CD4-positive, alpha-beta T cell (primary cell): ENCODE measurements around the gene GALE. TPM values are rescaled to one million over a fixed set of nuclear protein-coding genes. Genes with fewer than 3 reads are reported as not detected.
A peak's percentile ranks its signal among the peaks of the same experiment; 100 is the strongest.

Experiments
- ATAC-seq: fragments of 200-7000 bp; cut with Tn5 transposase; one replicate; pipeline ENCODE4 v1.10.0; 2022; ENCODE audit warnings: mild to moderate bottlenecking; ENCODE audit not compliant: poor library complexity
- CTCF ChIA-PET: fragments of 350-600 bp; sonication (Branson Sonifier 250); formaldehyde crosslinking; loops from one replicate; lab custom pipeline; 2021; ENCODE audit warnings: antibody characterized with exemption, inconsistent platforms; lab: Charles Lee
- POLR2A ChIA-PET: fragments of 350-600 bp; sonication (Branson Sonifier 250); formaldehyde crosslinking; loops from one replicate; lab custom pipeline; 2021; ENCODE audit warnings: antibody characterized with exemption, inconsistent platforms; lab: Charles Lee
- DNase-seq, 14 experiments: peaks; one replicate each; pipeline ENCODE4 v3.0.0-alpha.2; 2013 to 2020; ENCODE audit warnings: mixed read lengths in 2 of 14
- H3K27ac ChIP-seq, 2 donors: one replicate each; pipeline versions ENCODE4 v1.5.1 to v1.7.0; 2013; ENCODE audit warnings: low read length in 2 of 2, low read depth in 1 of 2, mild to moderate bottlenecking in 1 of 2
- H3K27me3 ChIP-seq, 2 experiments: 1 replicate in 1 of 2; 2 replicates in 1 of 2; pipeline versions ENCODE4 v1.6.1 to v1.7.0; 2013; ENCODE audit warnings: low read length in 2 of 2, control low read depth in 1 of 2, mild to moderate bottlenecking in 1 of 2, moderate library complexity in 1 of 2; ENCODE audit not compliant: insufficient read depth in 2 of 2, control insufficient read depth in 1 of 2
- H3K36me3 ChIP-seq: one replicate; pipeline ENCODE4 v1.6.1; 2013; ENCODE audit warnings: low read length, control low read depth; ENCODE audit not compliant: insufficient read depth
- H3K4me1 ChIP-seq: one replicate; pipeline ENCODE4 v1.6.1; 2013; ENCODE audit warnings: low read length, control low read depth; ENCODE audit not compliant: insufficient read depth
- H3K4me3 ChIP-seq: one replicate; pipeline ENCODE4 v1.5.1; 2013; ENCODE audit warnings: mild to moderate bottlenecking, low read length, moderate library complexity
- H3K9me3 ChIP-seq, 2 experiments: 1 replicate in 1 of 2; 2 replicates in 1 of 2; pipeline versions ENCODE4 v1.6.1 to v1.7.0; 2013; ENCODE audit warnings: low read length in 2 of 2, mild to moderate bottlenecking in 2 of 2, control low read depth in 1 of 2, moderate library complexity in 1 of 2; ENCODE audit not compliant: control insufficient read depth in 1 of 2, insufficient read depth in 1 of 2
- H3K27ac Mint-ChIP-seq: one replicate; pipeline ENCODE4 v1.8.0; 2020; ENCODE audit warnings: mixed read lengths
- H3K27me3 Mint-ChIP-seq: one replicate; pipeline ENCODE4 v1.8.0; 2021; ENCODE audit warnings: mixed read lengths
- H3K36me3 Mint-ChIP-seq: one replicate; pipeline ENCODE4 v1.8.0; 2021; ENCODE audit warnings: low read depth, mixed read lengths
- H3K4me1 Mint-ChIP-seq: one replicate; pipeline ENCODE4 v1.8.0; 2021; ENCODE audit warnings: low read depth, mixed read lengths
- H3K4me3 Mint-ChIP-seq: one replicate; pipeline ENCODE4 v1.8.0; 2020; ENCODE audit warnings: mild to moderate bottlenecking, mixed read lengths
- H3K9me3 Mint-ChIP-seq: one replicate; pipeline ENCODE4 v1.8.0; 2020; ENCODE audit warnings: mixed read lengths
- CTCF ChIP-seq: fragments of 200-600 bp; IDR thresholded peaks from one replicate; pipeline ENCODE4 v1.8.0; 2022; ENCODE audit warnings: antibody characterized with exemption, mild to moderate bottlenecking
- intact Hi-C, 2 experiments: fragments of 100-400 bp; cut with DNase I in 1 of 2; cut with micrococcal nuclease in 1 of 2; formaldehyde crosslinking; loops; one replicate each; pipeline versions ENCODE4 v1.15.1 to v1.9.0; 2023 to 2025; cut with DNase I, micrococcal nuclease
- total RNA-seq, 174 experiments: library from RNA in 2 of 174; stranded (reverse) in 2 of 174; gene quantifications; one replicate each; pipeline ENCODE4 v1.2.3 and lab custom pipeline; 2021 to 2026

The GALE gene
- total RNA-seq, 2 experiments from 2014 or later: 5.4 to 6.9 TPM

- peaks cover 18% of the 10 kb centered on the region for H3K36me3 ChIP-seq
- peak within 1 kb of the TSS; percentile 81 to 89 for H3K27ac ChIP-seq
- ChIA-PET CTCF (interaction anchor here (0.7 to 1.5 kb wide), 2 partner anchors 33 to 87 kb away, joined by 3 to 5 read pairs; no protein-coding TSS in a partner anchor), POLR2A (interaction anchor here (0.6 to 3.4 kb wide), 14 partner anchors 13 to 434 kb away, joined by 3 to 28 read pairs (median 4); partner anchors contain the start of genes ELOA, GALE, HMGCL and HNRNPR)
- peaks cover 46% of the 10 kb centered on the region for H3K4me1 Mint-ChIP-seq
- DNase-seq (peak; percentile 58 to 94 (median 78)), ATAC-seq (peak; percentile 80)
- H3K9me3 ChIP-seq: no peaks in the 10 kb centered on the region
- intact Hi-C loops: loop anchor here (1.0 to 5.0 kb wide), 3 partner anchors 13 to 36 kb away; partner anchors contain the start of genes ELOA (in 1 of the 2), GALE (in 1 of the 2) and LYPLA2 (in 1 of the 2)
- H3K27me3 Mint-ChIP-seq: no peaks in the 10 kb centered on the region
- no peak for TF ChIP-seq CTCF
- H3K4me3 ChIP-seq: peak within 1 kb of the TSS; percentile 80
- no peaks in the 10 kb centered on the region for H3K27me3 ChIP-seq
- H3K9me3 Mint-ChIP-seq: no peaks in the 10 kb centered on the region
- peaks cover 34% of the 10 kb centered on the region for H3K4me1 ChIP-seq
- peak within 1 kb of the TSS; percentile 98 for H3K27ac Mint-ChIP-seq
- peaks cover 31% of the 10 kb centered on the region for H3K36me3 Mint-ChIP-seq
- H3K4me3 Mint-ChIP-seq: peak within 1 kb of the TSS; percentile 92
Observed at GRCh38 chr1:23777979-23778814, 22.4 kb downstream of the GALE start, which contains the start of gene PITHD1. TSS of gene PITHD1 (plus strand) at chr1:23778418. CDS start at chr1:23778516, 98 bp downstream.

- H3K36me3 Mint-ChIP-seq: peaks cover 29% of the 10 kb centered on the region
- Histone ChIP-seq H3K4me3 (no peak overlapping the region), H3K36me3 (peaks cover 10% of the 10 kb centered on the region), H3K4me1 (peaks cover 36% of the 10 kb centered on the region), H3K27me3 (no peaks in the 10 kb centered on the region), H3K9me3 (no peaks in the 10 kb centered on the region), H3K27ac (no peak overlapping the region)
- peak overlapping the region; percentile 98 for H3K27ac Mint-ChIP-seq
- ChIA-PET CTCF (interaction anchor here (1.2 kb wide), 1 partner anchor 34 kb away, joined by 4 read pairs; no protein-coding TSS in a partner anchor), POLR2A (interaction anchor here (1.0 kb wide), 1 partner anchor 15 kb away, joined by 3 read pairs; no protein-coding TSS in a partner anchor)
- intact Hi-C loops: loop anchor here in 1 of 2 experiments (5.0 kb wide), 1 partner anchor 34 kb away; the partner anchor contains the start of gene ELOA
- no peak for TF ChIP-seq CTCF
- H3K9me3 Mint-ChIP-seq: no peaks in the 10 kb centered on the region
- peak overlapping the region; percentile 38 for H3K4me3 Mint-ChIP-seq
- ATAC-seq (no peak), DNase-seq (no peak)
- H3K4me1 Mint-ChIP-seq: peaks cover 47% of the 10 kb centered on the region
- no peaks in the 10 kb centered on the region for H3K27me3 Mint-ChIP-seq
Observed at GRCh38 chr1:23776217-23776616, 24.3 kb downstream of the GALE start.

GRCh38 chr1:23774174-23774880 lies 26.2 kb downstream of the GALE start:
- H3K4me3 Mint-ChIP-seq: no peak overlapping the region
- no peaks in the 10 kb centered on the region for H3K9me3 Mint-ChIP-seq
- Histone ChIP-seq H3K27me3 (no peaks in the 10 kb centered on the region), H3K4me1 (peaks cover 22% of the 10 kb centered on the region), H3K36me3 (no peaks in the 10 kb centered on the region), H3K27ac (no peak overlapping the region), H3K9me3 (no peaks in the 10 kb centered on the region), H3K4me3 (no peak overlapping the region)
- peaks cover 36% of the 10 kb centered on the region for H3K4me1 Mint-ChIP-seq
- no peaks in the 10 kb centered on the region for H3K27me3 Mint-ChIP-seq
- no peak for TF ChIP-seq CTCF
- no peak overlapping the region for H3K27ac Mint-ChIP-seq
- peaks cover 22% of the 10 kb centered on the region for H3K36me3 Mint-ChIP-seq
- CTCF ChIA-PET: no interaction called here
- intact Hi-C loops: no loop called here
- DNase-seq (no peak), ATAC-seq (no peak)
- POLR2A ChIA-PET: interaction anchor here (0.8 kb wide), 1 partner anchor 16 kb away, joined by 3 read pairs; no protein-coding TSS in a partner anchor
